HepG2 (cell line): ENCODE results near the gene BTF3L4. TPM values are rescaled to one million over a fixed set of nuclear protein-coding genes. Genes with fewer than 3 reads are reported as not detected.

Experiments used
- ATAC-seq: fragments of 200-7000 bp; cut with Tn5 transposase; 3 replicates; pipeline ENCODE4 v1.9.1; 2020; ENCODE audit warnings: mild to moderate bottlenecking, moderate library complexity
- BruUV-seq: library from RNA; stranded (reverse); fragments of 400-500 nt; replicated peaks from 2 replicates; lab custom pipeline; 2021; lab: Mats Ljungman, UMichigan
- CTCF ChIA-PET: fragments of 300-600 bp; formaldehyde crosslinking; extraction: SDS; loops from one replicate; lab custom pipeline; 2021; ENCODE audit warnings: low total read pairs, inconsistent platforms, low intra/inter-chr PET ratio; lab: Yijun Ruan, JAX
- POLR2A ChIA-PET: fragments of 350-600 bp; sonication (Branson Sonifier 250); formaldehyde crosslinking; loops from one replicate; lab custom pipeline; 2020; ENCODE audit warnings: antibody characterized with exemption, inconsistent platforms; lab: Yijun Ruan, JAX
- DNase-seq: peaks from one replicate; pipeline ENCODE4 v3.0.0-alpha.2; 2015; ENCODE audit warnings: low spot score
- FAIRE-seq: peaks from 3 replicates; lab custom pipeline; 2011; peaks lifted over from hg19 to GRCh38; lab: Jason Lieb, UNC
- H2AFZ ChIP-seq: one replicate; pipeline ENCODE4 v1.6.1; 2011; ENCODE audit warnings: low read length, inconsistent platforms
- H3K27ac ChIP-seq: fragments of 300-600 bp; 3 replicates; pipeline ENCODE4 v1.8.0; 2011; ENCODE audit warnings: mixed run types, mild to moderate bottlenecking, mixed read lengths, low read length, inconsistent platforms; ENCODE audit not compliant: insufficient read depth; ENCODE audit errors: extremely low read length
- H3K27me3 ChIP-seq, 2 experiments: fragments of 200-600 bp in 1 of 2; 2 replicates in 1 of 2; 3 replicates in 1 of 2; pipeline versions ENCODE4 v1.6.0 to v1.8.0; 2011; ENCODE audit warnings: low read length in 2 of 2, mild to moderate bottlenecking in 2 of 2, moderate library complexity in 2 of 2, inconsistent platforms in 1 of 2; ENCODE audit not compliant: insufficient read depth in 2 of 2, control insufficient read depth in 1 of 2
- H3K36me3 ChIP-seq, 2 experiments: fragments of 200-600 bp in 1 of 2; replicated peaks in 1 of 2; 2 replicates in 1 of 2; 3 replicates in 1 of 2; pipeline versions ENCODE4 v1.5.1 to v1.8.0; 2011; ENCODE audit warnings: low read length in 2 of 2, inconsistent platforms in 1 of 2; ENCODE audit not compliant: insufficient read depth in 2 of 2, control insufficient read depth in 1 of 2
- H3K4me1 ChIP-seq: 2 replicates; pipeline ENCODE4 v1.5.1; 2012; ENCODE audit warnings: low read length, inconsistent platforms; ENCODE audit not compliant: insufficient read depth
- H3K4me2 ChIP-seq: 2 replicates; pipeline ENCODE4 v1.6.0; 2011; ENCODE audit warnings: low read depth, low read length, inconsistent platforms
- H3K4me3 ChIP-seq, 3 experiments: fragments of 200-600 bp in 1 of 3; sonication (generic), shearing (Covaris generic) in 1 of 3; replicated peaks in 1 of 3; 2 replicates each; pipeline ENCODE4 v1.5.1; 2011 to 2016; ENCODE audit warnings: low read length in 3 of 3, inconsistent platforms in 2 of 3, low read depth in 2 of 3, mild to moderate bottlenecking in 2 of 3, control low read depth in 1 of 3, mixed read lengths in 1 of 3; ENCODE audit not compliant: insufficient read depth in 1 of 3
- H3K79me2 ChIP-seq: one replicate; pipeline ENCODE4 v1.6.1; 2011; ENCODE audit warnings: low read length, inconsistent platforms; ENCODE audit not compliant: insufficient read depth
- H3K9ac ChIP-seq: 2 replicates; pipeline ENCODE4 v1.6.0; 2011; ENCODE audit warnings: mild to moderate bottlenecking, low read depth, low read length, inconsistent platforms; ENCODE audit not compliant: insufficient read depth
- H3K9me3 ChIP-seq: 2 replicates; pipeline ENCODE4 v1.5.1; 2012; ENCODE audit warnings: mild to moderate bottlenecking, low read length
- H4K20me1 ChIP-seq: 2 replicates; pipeline ENCODE4 v1.6.0; 2011; ENCODE audit warnings: inconsistent platforms, mild to moderate bottlenecking, low read length, moderate library complexity; ENCODE audit not compliant: insufficient read depth
- ELK4 ChIP-seq: sonication (generic); formaldehyde crosslinking; IDR thresholded peaks from 2 replicates; pipeline ENCODE4 v1.9.0; 2021; ENCODE audit warnings: missing genetic modification reagents, borderline replicate concordance
- FOXA3 ChIP-seq: IDR thresholded peaks from 2 replicates; pipeline ENCODE4 v1.6.1; 2016; ENCODE audit warnings: missing genetic modification reagents, missing compliant biosample characterization
- JUND ChIP-seq: sonication (generic); formaldehyde crosslinking; IDR thresholded peaks from 2 replicates; pipeline ENCODE4 v1.8.0; 2022; ENCODE audit warnings: mild to moderate bottlenecking, missing genetic modification reagents
- SP1 ChIP-seq, 2 experiments: fragments of 450-650 bp in 1 of 2; sonication (generic) in 1 of 2; formaldehyde crosslinking in 1 of 2; IDR thresholded peaks; 2 replicates each; pipeline versions ENCODE4 v1.4.0 to v1.6.1; 2016 to 2020; ENCODE audit warnings: missing genetic modification reagents in 1 of 2
- TP53 ChIP-seq: sonication (generic); formaldehyde crosslinking; conservative IDR thresholded peaks from 2 replicates; pipeline ENCODE4 v1.4.0; 2020; ENCODE audit warnings: missing genetic modification reagents
- ZBTB42 ChIP-seq: sonication (generic); formaldehyde crosslinking; IDR thresholded peaks from 2 replicates; pipeline ENCODE4 v1.5.0; 2020; ENCODE audit warnings: mild to moderate bottlenecking, missing genetic modification reagents
- ZNF224 ChIP-seq: sonication (generic); formaldehyde crosslinking; IDR thresholded peaks from 2 replicates; pipeline ENCODE4 v1.5.0; 2020; ENCODE audit warnings: mild to moderate bottlenecking, missing genetic modification reagents
- ZNF530 ChIP-seq: sonication (generic); formaldehyde crosslinking; IDR thresholded peaks from 2 replicates; pipeline ENCODE4 v1.5.0; 2020; ENCODE audit warnings: low read depth, mild to moderate bottlenecking, missing genetic modification reagents
- ZNF552 ChIP-seq: sonication (generic); formaldehyde crosslinking; IDR thresholded peaks from 2 replicates; pipeline ENCODE4 v1.9.0; 2022; ENCODE audit warnings: missing genetic modification reagents, mild to moderate bottlenecking, borderline replicate concordance
- ZNF672 ChIP-seq: sonication (generic); formaldehyde crosslinking; IDR thresholded peaks from 2 replicates; pipeline ENCODE4 v1.8.1; 2022; ENCODE audit warnings: missing genetic modification reagents
- WGBS: methylation state at CpG from one replicate; pipeline ENCODE4 v1.1.6; 2017; ENCODE audit warnings: low lambda C conversion rate; 5-methylcytosine and 5-hydroxymethylcytosine counted together
- in situ Hi-C: cut with HindIII; loops from 2 replicates; pipeline ENCODE4 v1.10.0; 2017; ENCODE audit warnings: low pct_unique_long_range_greater_than_20kb; ENCODE audit not compliant: extremely low pct_ligation_motif_present
- intact Hi-C: fragments of 100-400 bp; cut with micrococcal nuclease; formaldehyde crosslinking; loops from one replicate; pipeline ENCODE4 v1.10.0; 2022; ENCODE audit not compliant: unreplicated experiment
- polyA plus RNA-seq, 8 experiments: library from polyadenylated mRNA; depleted of rRNA in 3 of 8; stranded (reverse) in 7 of 8; unstranded in 1 of 8; fragments of >200 nt; fragmentation: Illumina TruSeq in 4 of 8; extraction: Trizol in 4 of 8; gene quantifications; 2 replicates each; pipeline versions ENCODE4 v1.2.1 to v1.2.3, GENCODE V29; 2011 to 2016; ENCODE audit warnings: low read depth in 4 of 8, missing spikeins in 1 of 8, mixed read lengths in 1 of 8; ENCODE audit not compliant: insufficient read depth in 1 of 8
- total RNA-seq, 5 experiments: library from RNA; depleted of rRNA; stranded (reverse); fragments of >200 nt; fragmentation: Illumina TruSeq; extraction: Trizol; gene quantifications; 2 replicates each; pipeline ENCODE4 v1.2.3, GENCODE V29; 2016; ENCODE audit warnings: low read depth in 1 of 5
- TF ChIP-seq, protein P1 (sequence below): sonication (generic); formaldehyde crosslinking; IDR thresholded peaks from 2 replicates; pipeline ENCODE4 v1.8.0; 2022; ENCODE audit warnings: missing genetic modification reagents, mild to moderate bottlenecking, moderate library complexity, borderline replicate concordance

Gene BTF3L4
- total and polyA plus RNA-seq, 2 of the 13 experiments (the other 11 are each of a cell fraction or from before 2014, with no cell fraction given): 59.0 to 74.3 TPM

- TF ChIP-seq, protein P1, sequence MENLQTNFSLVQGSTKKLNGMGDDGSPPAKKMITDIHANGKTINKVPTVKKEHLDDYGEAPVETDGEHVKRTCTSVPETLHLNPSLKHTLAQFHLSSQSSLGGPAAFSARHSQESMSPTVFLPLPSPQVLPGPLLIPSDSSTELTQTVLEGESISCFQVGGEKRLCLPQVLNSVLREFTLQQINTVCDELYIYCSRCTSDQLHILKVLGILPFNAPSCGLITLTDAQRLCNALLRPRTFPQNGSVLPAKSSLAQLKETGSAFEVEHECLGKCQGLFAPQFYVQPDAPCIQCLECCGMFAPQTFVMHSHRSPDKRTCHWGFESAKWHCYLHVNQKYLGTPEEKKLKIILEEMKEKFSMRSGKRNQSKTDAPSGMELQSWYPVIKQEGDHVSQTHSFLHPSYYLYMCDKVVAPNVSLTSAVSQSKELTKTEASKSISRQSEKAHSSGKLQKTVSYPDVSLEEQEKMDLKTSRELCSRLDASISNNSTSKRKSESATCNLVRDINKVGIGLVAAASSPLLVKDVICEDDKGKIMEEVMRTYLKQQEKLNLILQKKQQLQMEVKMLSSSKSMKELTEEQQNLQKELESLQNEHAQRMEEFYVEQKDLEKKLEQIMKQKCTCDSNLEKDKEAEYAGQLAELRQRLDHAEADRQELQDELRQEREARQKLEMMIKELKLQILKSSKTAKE: no peak
- TF ChIP-seq ZNF672 (CRISPR knock-in tag) (no peak), ZNF552 (CRISPR knock-in tag) (no peak), ZNF530 (no peak), ZBTB42 (CRISPR knock-in tag) (no peak)
Observed at GRCh38 chr1:52022133-52022532, 34.0 kb upstream of the BTF3L4 start (continued).

- Histone ChIP-seq H3K27me3 (no peaks in the 10 kb centered on the region), H4K20me1 (no peaks in the 10 kb centered on the region), H3K27ac (no peak overlapping the region), H3K9me3 (no peaks in the 10 kb centered on the region), H3K4me3 (no peak overlapping the region), H3K4me2 (no peak overlapping the region), H3K36me3 (peaks cover 7 to 43% of the 10 kb centered on the region in 2 experiments), H3K79me2 (peaks cover 16% of the 10 kb centered on the region), H3K4me1 (peaks cover 36% of the 10 kb centered on the region), H2AFZ (no peak overlapping the region), H3K9ac (no peak overlapping the region)
- BruUV-seq: no TSS peak
- POLR2A ChIA-PET: no interaction called here
- 90% methylated on average over 2 of the region's 2 CpGs for WGBS
- TF ChIP-seq ZNF224 (no peak), JUND (CRISPR knock-in tag) (no peak), SP1 (IDR thresholded peaks at IDR 0.05) (no peak), SP1 (CRISPR knock-in tag; IDR thresholded peaks at IDR 0.05) (no peak), ELK4 (CRISPR knock-in tag) (no peak), FOXA3 (no peak), TP53 (CRISPR knock-in tag) (no peak)
- in situ Hi-C loops (no loop called here), intact Hi-C loops (no loop called here)
- DNase-seq (no peak), FAIRE-seq (no peak), ATAC-seq (no peak)
- CTCF ChIA-PET: no interaction called here
Observed at GRCh38 chr1:52026278-52026677, 29.8 kb upstream of the BTF3L4 start.
